B cell (primary cell): ENCODE data around the gene COL1A1.

Source experiments
- EZH2 ChIP-seq: IDR thresholded peaks from 2 replicates; pipeline ENCODE4 v1.6.1; 2012; ENCODE audit warnings: borderline replicate concordance, low read depth, mild to moderate bottlenecking, moderate library complexity, low read length; ENCODE audit not compliant: insufficient read depth, poor library complexity, severe bottlenecking
- TF ChIP-seq, protein P1 (sequence below): fragments of 200-600 bp; IDR thresholded peaks from one replicate; pipeline ENCODE4 v1.8.0; 2022; ENCODE audit warnings: antibody characterized with exemption, mild to moderate bottlenecking

- TF ChIP-seq EZH2: no peak
- TF ChIP-seq, protein P1, sequence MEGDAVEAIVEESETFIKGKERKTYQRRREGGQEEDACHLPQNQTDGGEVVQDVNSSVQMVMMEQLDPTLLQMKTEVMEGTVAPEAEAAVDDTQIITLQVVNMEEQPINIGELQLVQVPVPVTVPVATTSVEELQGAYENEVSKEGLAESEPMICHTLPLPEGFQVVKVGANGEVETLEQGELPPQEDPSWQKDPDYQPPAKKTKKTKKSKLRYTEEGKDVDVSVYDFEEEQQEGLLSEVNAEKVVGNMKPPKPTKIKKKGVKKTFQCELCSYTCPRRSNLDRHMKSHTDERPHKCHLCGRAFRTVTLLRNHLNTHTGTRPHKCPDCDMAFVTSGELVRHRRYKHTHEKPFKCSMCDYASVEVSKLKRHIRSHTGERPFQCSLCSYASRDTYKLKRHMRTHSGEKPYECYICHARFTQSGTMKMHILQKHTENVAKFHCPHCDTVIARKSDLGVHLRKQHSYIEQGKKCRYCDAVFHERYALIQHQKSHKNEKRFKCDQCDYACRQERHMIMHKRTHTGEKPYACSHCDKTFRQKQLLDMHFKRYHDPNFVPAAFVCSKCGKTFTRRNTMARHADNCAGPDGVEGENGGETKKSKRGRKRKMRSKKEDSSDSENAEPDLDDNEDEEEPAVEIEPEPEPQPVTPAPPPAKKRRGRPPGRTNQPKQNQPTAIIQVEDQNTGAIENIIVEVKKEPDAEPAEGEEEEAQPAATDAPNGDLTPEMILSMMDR: no peak
Measured at GRCh38 chr17:50205111-50205962, 3.9 kb upstream of the COL1A1 start.
